ENCODE measurements around the gene CALHM6. TPM values are rescaled to one million over a fixed set of nuclear protein-coding genes. Genes with fewer than 3 reads are reported as not detected.

CALHM6 gene
- total and polyA plus RNA-seq, 2 of the 13 experiments (the other 11 are each of a cell fraction or from before 2014, with no cell fraction given), result not detected

GRCh38 chr6:116472706-116473105 is 11.5 kb downstream of the CALHM6 start (continued):
- TF ChIP-seq, protein P1, sequence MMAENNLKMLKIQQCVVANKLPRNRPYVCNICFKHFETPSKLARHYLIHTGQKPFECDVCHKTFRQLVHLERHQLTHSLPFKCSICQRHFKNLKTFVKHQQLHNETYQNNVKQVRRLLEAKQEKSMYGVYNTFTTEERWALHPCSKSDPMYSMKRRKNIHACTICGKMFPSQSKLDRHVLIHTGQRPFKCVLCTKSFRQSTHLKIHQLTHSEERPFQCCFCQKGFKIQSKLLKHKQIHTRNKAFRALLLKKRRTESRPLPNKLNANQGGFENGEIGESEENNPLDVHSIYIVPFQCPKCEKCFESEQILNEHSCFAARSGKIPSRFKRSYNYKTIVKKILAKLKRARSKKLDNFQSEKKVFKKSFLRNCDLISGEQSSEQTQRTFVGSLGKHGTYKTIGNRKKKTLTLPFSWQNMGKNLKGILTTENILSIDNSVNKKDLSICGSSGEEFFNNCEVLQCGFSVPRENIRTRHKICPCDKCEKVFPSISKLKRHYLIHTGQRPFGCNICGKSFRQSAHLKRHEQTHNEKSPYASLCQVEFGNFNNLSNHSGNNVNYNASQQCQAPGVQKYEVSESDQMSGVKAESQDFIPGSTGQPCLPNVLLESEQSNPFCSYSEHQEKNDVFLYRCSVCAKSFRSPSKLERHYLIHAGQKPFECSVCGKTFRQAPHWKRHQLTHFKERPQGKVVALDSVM (CRISPR knock-in tag; IDR thresholded peaks at IDR 0.05), result no peak
- no peak for TF ChIP-seq ARID4A (CRISPR knock-in tag; IDR thresholded peaks at IDR 0.05; ENCODE audit: borderline replicate concordance)
- no peak for TF ChIP-seq LCORL (IDR thresholded peaks at IDR 0.05)
- no peak for TF ChIP-seq LCORL (CRISPR knock-in tag; IDR thresholded peaks at IDR 0.05)
- TF ChIP-seq ZNF720 (CRISPR knock-in tag; IDR thresholded peaks at IDR 0.05), result no peak
- TF ChIP-seq ARNT2 (CRISPR knock-in tag; IDR thresholded peaks at IDR 0.05; ENCODE audit: low read depth), result no peak

DNA sequence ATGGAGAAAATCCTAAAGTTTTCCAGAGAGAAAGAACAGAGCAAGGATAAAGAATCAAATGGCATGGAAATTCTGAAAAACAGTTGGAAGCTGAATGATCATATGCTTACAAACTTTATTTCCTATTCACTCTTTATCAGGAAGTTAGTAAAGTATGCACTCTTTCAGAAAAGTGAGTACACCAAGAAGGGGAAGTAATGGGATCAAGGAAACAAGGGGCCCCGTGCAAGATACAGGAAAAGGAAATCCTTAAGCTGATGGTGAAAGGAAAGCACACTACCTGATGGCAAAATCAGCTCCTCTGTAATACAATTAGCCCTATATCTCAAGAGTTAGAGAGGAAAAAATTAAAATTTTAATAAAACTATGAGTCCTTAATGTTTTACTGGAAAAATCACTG is 14.0 kb downstream of the CALHM6 start:
- CTCF ChIA-PET (ENCODE audit: low intra/inter-chr PET ratio, low total read pairs), result no interaction called here

More for the DNA sequence above, 14.0 kb downstream of the CALHM6 start:
- DNase-seq (ENCODE audit: low spot score), result no peak
- Histone ChIP-seq H3K79me2 (ENCODE audit: insufficient read depth, low read length) (no peaks in the 10 kb centered on the region), H3K4me1 (ENCODE audit: insufficient read depth, low read length) (peaks cover 9% of the 10 kb centered on the region), H3K9ac (ENCODE audit: insufficient read depth, low read depth, low read length) (no peak overlapping the region), H3K36me3 (replicated peaks in 1 of 2; ENCODE audit: control insufficient read depth in 1 of 2, insufficient read depth in 2 of 2, low read length in 2 of 2) (no peaks in the 10 kb centered on the region), H3K4me3 (replicated peaks in 1 of 3; ENCODE audit: insufficient read depth in 1 of 3, low read depth in 2 of 3, low read length in 3 of 3) (no peak overlapping the region), H3K4me2 (ENCODE audit: low read depth, low read length) (no peak overlapping the region), H3K9me3 (ENCODE audit: low read length) (no peaks in the 10 kb centered on the region), H3K27ac (ENCODE audit: extremely low read length, insufficient read depth, low read length) (no peak overlapping the region), H3K27me3 (ENCODE audit: control insufficient read depth in 1 of 2, insufficient read depth in 2 of 2, low read length in 2 of 2) (no peaks in the 10 kb centered on the region), H4K20me1 (ENCODE audit: insufficient read depth, low read length) (no peaks in the 10 kb centered on the region), H2AFZ (ENCODE audit: low read length) (no peak overlapping the region)
- no peak for ATAC-seq
- whole genome bisulfite sequencing (ENCODE audit: low lambda C conversion rate), result 11% methylated on average over 1 of the region's 1 CpG
- no peak for FAIRE-seq
- intact Hi-C loops (cut with micrococcal nuclease; ENCODE audit: unreplicated experiment), result no loop called here
- in situ Hi-C loops (cut with HindIII; ENCODE audit: extremely low pct_ligation_motif_present, low pct_unique_long_range_greater_than_20kb), result no loop called here
- TF ChIP-seq TMF1 (CRISPR knock-in tag; IDR thresholded peaks at IDR 0.05; ENCODE audit: low read depth) (no peak), ZNF891 (CRISPR knock-in tag; IDR thresholded peaks at IDR 0.05) (no peak)
- POLR2A ChIA-PET, result no interaction called here
- no TSS peak for BruUV-seq (replicated peaks)

Data from HepG2 (cell line).